Ramos (cell line): Measurements from ENCODE around the gene FAM186B.

Experiments used
- in situ Hi-C: fragments of 300-500 bp; cut with MboI; formaldehyde crosslinking; loops from one replicate; pipeline ENCODE4 v1.14.3; 2022; ENCODE audit warnings: low sequenced_read_pairs; ENCODE audit not compliant: unreplicated experiment

The FAM186B gene

DNA sequence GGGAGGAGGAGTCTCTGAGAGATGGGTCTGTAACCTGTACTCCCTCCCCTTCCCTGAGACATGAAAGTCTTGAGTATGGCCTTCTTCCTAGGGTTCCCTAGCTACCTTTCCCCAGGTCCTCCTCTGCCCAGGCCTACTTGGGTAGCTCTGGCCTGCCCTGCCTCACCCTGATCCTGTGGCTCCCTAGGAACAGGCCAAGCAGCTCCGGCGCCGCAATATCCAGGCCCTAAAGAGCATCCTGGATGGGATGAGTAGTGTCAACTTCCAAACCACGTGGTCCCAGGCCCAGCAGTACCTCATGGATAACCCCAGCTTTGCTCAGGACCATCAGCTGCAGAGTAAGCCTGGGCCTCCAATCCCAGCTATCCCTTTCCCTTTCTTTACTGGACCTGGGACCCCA is 30.2 kb upstream of the FAM186B start:
- in situ Hi-C loops = no loop called here

DNA sequence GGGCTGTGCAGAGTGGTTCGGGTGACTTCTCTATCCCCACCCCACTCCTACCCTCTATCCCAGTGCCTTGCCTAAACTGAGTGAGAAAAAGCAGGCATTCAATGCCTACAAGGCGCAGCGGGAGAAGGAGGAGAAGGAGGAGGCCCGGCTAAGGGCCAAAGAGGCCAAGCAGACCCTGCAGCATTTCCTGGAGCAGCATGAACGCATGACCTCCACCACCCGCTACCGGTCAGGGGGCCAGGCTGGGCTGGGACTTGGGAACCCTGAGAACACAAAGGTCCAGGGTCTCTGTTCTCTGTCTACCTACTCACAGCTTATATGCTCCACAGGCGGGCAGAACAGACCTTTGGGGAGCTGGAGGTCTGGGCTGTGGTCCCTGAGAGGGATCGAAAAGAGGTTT is 29.6 kb upstream of the FAM186B start:
- in situ Hi-C loops = no loop called here

DNA sequence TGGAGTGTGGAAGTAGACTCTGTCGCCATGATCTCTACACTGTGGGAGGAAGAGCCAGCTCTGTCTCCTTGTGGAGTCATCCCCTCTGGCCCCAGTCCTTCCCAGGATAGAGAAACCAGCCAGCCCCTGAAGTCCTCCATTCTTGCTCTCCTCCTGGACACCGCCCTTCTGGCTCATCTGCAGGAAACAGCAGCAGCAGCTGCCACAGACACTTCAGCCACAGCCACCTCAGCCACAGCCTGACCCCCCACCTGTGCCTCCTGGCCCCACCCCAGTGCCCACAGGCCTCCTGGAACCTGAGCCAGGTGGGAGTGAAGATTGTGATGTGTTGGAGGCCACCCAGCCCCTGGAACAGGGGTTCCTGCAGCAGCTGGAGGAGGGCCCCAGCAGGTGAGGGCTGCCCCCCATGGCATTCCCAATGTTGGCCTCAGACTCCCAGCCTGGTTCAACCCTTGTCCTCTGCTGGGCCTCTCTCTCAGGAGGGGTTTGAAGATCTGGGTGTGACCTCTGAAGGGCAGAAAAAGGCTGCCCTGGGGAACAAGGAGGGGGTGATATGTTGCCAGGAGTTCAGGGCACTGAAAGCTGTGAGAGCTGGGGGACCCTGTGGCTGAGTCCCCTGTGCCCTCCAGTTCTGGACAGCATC is 28.4 kb upstream of the FAM186B start:
- in situ Hi-C loops = no loop called here

DNA sequence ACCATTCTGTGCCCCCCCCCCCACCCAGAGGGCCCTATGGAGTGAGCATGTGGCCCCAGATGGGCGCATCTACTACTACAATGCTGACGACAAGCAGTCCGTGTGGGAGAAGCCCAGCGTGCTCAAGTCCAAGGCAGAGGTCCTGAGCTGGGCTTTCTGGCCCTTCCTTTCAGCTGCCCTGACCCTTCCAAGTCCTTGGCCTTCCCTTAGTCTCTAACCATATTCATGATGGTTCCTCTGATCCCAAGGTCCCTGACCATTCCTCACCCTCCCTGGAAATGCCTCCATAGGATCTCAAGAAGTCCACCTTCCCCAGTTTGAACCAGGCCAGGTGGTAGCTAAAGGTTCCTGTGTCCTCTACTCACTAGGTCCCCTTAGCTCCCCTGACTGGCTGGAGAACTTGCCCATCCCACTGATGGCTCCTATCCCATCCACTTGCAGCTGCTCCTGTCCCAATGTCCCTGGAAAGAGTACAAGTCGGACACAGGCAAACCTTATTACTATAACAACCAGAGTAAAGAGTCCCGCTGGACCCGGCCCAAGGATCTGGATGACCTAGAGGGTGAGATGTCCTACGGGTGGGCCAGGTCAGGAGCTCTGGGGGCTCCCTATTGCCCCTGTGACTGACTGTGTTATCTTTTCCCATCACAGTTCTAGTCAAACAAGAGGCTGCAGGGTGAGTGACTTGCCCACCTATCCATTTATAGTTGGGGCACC is 27.7 kb upstream of the FAM186B start:
- in situ Hi-C loops = no loop called here

DNA sequence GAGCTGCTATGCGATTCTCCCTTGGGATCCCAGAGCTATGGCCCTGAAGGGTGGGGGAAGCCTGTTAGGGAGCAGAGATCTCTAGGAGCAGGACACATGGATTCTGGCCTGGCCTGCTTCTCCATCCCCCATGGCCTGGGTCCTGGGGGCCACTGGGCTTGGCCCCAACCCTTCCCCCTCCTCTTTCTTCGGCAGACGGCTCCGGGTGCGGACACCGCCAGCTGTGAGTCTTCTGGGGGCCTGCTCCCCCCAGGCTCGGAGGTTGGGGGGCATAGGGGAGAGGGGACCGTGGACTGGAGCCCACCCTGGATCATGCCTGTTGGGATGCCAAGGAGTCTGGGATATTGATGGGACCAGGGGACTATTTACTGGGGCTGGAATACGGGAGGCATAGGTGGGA is 27.0 kb upstream of the FAM186B start:
- in situ Hi-C loops = no loop called here

DNA sequence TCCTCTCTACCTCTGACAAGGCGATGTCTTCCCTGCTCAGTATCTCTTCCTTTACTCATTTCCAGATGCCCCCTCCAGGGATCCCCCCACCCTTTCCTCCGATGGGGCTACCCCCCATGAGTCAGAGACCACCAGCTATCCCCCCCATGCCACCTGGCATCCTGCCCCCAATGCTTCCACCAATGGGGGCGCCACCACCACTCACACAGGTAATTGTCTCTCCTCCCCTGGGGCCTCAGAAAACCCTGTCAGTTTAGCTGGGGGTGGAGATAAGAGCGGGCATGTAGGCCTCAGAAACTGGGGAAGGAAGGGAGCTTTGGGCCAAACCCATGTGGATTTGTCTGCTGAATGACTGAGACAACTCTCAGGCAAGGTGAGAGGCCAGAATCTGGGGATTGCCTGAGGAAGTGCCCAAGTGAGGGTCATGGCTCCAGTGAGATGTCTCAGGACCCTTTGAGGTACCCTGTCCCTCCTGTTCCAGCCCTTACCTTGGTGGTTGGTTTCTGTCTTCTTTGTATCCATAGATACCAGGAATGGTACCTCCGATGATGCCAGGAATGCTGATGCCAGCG is 26.0 kb upstream of the FAM186B start:
- in situ Hi-C loops = no loop called here

DNA sequence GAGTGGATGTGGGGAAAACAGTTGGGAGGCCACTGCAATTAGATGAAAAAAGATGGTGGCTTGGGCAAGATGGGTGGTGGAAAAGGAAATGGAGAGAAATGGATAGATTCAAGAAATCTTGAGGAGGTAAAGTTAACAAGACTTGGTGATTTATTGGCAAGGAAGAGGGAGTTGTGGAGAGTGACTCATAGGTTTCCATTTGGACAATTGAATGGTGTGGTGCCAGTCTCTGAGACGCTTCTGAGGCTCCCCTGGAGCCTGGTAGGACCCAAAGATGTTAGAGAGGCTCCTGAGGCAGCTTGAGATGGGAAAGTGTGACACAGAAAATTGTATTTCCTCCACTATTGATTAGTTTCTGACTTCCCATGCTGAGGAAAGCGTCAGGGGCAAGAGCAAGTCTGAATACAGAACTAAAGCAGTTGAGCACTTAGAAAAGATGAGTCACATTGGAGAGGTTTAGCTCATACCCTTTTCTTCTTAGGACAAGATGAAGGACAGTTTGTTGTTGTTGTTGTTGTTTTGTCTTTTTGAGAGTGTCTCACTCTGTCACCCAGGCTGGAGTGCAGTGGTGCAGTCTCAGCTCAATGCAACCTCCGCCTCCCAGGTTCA is 22.4 kb upstream of the FAM186B start:
- in situ Hi-C loops = no loop called here

DNA sequence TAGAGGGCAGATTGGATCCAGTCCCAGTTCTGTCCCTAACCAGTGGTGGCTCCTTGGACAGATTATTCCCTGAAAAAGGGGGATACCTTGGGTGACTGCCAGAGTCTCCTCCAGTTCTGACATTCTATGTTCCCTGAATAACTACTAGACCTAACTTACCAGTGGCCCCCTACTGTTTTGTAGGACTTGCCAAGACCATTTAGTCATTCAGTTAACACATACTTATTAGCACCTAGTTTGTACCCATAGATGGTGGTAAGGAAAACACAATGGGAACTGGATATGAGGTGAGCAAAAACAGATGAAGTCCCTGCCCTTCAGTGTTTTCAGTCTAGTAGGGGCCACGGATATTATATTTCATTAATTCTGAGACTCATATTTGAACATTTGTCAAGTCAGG is 21.4 kb upstream of the FAM186B start:
- in situ Hi-C loops = no loop called here

DNA sequence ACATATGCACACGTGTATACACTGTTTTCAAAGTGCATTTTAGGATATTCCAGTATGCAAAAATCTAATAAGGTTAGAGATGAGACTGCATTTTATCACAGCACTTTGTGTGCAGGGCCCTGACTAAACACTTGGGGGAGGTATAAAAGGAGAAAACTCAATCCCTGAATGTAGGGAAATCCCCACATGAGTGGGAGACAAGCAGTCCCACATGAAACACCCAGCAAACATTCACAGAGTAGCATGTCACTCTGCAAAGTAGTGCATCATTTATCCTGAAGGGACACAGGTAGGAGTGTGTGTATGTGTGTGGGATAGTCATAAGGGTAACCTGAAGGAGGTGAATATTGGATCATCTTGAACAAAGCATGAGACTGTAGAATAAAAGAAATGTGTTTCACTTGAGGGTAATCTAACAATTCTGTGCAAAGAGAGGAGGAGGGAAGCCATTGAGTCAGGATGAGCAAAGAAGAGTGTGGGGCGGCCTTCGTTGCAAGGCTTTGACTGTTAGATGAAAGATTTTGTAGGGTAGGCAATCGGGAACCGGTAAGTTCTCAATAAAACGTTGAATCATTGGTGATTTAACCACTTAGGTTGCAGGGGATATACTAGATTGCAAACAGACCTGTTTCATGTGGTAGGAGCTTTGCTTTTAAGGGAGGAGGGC is 20.9 kb upstream of the FAM186B start:
- in situ Hi-C loops = no loop called here

DNA sequence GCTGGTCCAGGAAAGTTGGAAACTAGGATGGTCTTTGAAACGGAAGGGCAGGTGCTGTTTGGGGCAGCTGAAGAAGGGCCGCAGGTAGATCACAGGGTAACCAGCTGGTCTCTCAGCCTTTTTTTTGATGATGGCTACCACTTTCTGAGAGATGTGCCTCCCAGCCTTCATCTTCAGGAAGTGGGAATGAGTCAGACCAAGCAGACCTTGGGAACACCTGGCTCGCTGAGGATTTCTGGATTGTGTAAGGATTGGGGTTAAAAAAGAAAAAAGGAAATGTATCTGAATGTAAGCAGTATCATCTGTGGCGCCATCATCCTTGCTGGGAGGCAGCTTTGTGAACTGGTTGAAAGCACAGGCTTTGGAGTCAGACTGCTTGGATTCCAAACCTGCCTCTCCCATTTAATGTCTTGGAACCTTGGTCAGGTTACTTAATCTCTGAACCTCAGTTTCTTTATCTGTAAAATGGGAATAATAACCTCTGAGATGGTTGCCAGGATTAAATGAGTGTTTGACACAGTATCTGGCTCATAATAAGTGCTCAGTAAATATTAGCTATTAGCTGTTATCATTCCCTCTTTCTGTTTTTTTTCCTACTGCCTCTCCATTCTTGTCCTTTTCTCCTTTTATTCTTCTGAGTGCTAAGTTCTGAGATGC is 19.6 kb upstream of the FAM186B start:
- in situ Hi-C loops = no loop called here

DNA sequence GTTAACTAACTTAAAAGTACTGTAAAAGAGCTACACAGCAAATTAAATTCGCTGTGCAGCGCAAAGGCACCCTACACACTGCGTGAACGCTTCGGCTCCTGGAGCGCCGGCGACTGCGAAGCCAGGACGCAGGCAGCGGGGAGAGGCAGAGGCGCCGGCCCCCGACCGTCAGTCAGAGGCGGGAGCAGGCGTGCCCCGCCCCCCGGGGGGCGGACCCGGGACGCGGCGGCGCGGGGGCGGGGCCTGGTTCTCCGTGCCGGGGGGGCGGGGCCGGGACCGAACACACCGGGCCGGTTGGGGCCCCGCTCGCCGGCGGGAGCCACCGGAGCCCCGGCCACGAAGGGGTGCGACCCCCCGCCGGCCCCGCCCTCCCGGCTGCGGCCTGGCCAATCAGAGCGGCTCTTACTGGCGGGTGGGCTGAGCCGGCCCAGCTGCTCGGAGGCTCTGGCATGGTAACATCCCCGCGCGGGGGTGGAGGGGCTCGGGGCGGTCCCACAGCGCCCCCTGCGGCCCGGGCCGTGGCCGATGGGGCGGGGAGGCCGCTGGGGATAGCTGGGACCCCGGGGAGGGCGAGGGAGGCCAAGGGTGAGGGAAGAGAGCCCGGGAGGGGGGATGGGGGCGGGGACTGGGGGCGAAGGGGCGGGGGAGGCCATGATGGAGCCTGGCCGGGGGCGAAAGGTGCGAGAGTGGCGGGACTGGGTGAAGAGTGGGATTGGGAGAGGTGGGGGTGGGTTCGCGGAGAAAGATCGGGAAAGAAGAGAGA is 17.9 kb upstream of the FAM186B start, which contains the start of gene PRPF40B:
Gene PRPF40B, plus strand, starts transcription at position 420 of the 763 bp plus-strand sequence. Its CDS starts 30 bp downstream, at position 450.
- in situ Hi-C loops = no loop called here

DNA sequence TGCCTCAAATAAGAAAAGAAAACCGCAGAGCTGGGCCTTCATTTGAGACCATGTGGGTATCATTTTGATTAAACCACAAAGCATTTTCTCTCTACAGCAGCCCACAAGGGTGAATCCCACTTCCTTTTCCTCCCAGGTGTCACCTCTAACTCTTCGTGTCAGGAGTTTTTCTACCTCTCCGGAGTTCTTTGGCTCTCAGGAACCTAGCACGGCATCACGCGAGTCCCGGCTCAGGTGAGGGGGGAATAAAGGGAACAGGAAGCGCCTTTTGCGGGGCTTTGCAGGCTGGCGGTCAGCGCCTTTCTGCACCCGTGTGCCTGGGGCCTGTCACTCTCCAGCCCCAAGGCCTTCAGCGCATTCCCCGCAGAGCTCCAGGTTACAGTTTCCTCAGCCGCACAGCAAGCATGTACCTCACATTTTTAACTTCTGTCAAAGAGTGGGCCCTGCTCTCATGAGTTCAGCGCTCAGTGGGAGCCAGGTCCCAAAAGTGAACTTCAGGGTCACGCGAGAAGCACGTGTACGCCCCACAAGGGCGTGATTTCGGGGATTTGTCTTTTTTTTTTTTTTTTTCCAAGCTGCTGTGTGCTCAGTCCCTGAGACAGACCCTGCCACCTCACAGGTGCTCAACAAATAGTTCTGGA is 17.2 kb upstream of the FAM186B start:
- in situ Hi-C loops = no loop called here

DNA sequence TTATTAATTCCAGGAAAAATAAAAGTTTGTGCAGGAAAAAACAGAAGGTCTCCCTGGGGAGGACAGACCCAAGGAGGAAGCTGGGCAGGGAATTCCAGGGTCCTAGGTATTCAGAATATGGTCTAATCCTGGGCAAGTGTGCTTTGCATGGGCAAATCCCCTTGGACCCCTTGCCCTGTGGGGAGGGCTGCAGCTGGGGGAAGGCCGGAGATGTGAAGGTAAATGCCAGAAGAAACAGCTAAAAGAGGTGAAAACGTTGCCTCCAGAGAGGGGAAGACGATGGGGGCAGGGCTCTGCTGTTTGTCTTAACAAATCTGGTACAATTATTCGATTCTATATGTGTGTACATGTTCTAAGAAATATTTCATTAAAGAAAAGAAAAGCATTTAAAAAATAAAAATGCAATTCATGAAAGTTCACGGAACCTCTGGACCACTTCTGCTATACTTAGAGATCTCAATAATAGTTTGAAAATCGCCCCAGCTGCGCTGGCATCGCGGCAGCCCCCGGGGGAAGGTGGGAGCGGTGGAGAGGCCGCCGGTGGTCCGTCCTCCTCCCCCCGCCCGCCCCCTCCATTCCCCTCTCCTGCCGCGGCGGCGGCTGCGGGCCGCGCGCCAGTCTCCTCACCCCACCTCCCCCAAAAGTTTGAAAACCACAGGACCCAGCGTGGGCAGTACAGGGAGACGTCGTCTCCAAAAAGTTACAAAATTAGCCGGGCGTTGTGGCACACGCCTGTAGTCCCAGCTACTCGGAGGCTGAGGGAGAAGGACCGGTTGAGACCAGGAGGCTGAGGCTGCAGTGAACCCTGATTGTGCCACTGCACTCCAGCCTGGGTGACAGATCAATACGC is 16.4 kb upstream of the FAM186B start:
- in situ Hi-C loops = no loop called here

DNA sequence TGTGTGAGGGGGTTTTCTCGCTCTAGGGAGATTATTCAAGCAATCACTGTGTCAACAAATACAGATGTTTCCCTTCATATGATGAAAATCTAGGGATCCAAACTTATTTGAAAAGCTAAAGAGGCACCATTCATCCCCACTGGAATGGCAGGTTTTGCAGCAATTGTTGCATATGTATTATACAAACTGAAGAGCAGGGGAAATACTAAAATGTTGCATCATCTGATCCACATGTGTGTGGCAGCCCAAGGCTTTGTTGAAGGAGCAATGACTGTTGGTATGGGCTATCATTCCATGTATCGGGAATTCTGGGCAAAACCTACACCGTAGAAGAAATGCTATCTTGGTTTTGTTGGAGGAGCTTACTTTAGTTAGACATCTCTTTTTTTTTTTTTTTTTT is 13.8 kb upstream of the FAM186B start:
- in situ Hi-C loops = no loop called here

DNA sequence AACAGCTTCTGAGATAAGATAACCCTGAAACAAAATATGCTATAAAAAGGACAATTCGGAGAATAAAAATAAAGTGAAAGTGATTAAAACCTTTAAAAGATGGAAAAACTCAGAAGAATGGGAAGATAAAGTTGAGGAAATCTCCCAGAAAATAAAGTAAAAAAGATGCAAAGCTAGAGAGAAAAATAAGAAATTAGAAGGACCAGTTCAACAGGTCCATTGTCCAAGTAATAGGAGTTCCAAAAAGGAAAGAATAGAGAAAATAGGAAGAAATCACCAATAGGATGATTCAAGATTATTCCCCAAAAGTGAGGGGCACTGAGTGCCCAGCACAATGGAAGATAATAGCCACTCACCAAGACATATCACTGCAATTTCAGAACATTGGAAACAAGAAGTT is 13.1 kb upstream of the FAM186B start:
- in situ Hi-C loops = no loop called here

DNA sequence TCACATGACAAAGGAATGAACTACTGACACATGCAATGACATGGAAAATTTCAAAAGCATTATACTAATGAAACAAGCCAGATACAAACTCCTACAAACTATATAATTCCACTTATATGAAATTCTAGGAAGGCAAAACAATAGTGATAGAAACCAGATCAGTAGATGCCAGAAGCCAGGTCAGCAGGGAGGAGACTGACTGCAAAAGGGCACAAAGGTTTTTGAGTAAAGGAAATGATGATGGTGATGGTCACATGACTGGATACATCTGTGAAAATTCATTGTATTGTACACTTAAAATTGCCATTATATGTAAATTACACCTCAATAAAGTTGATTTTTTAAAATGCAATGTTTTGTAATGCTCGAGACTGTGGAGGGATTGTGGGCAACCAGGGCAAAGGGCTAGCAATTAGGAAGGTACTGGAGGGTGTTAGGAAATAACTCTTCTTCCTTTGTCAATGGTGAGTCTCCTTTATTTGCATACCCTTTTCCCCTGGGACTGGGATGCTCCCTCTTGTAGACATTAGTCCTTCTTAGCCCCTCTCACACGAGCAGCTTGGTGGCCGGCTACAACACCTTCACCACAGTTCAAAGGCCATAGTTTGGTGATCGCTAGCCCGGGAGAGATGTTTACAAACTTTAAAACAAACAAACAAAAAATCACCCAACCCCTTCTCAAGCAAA is 11.2 kb upstream of the FAM186B start:
- in situ Hi-C loops = no loop called here

DNA sequence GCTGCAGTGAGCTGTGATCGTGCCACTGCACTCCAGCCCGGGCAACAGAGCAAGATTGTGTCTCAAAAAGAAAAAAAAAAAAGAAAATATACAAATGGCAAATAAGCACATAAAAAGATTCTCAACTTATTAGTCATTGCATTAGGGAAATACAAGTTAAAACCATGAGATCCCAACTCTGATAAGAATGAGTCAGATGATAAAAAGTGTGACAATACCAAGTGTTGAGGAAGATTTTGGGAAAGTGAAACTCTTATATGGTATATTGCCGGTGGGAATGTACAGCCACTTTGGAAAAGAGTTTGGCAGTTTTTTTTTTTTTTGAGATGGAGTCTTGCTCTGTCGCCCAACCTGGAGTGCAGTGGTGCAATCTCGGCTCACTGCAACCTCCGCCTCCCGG is 10.3 kb upstream of the FAM186B start:
- in situ Hi-C loops = no loop called here

DNA sequence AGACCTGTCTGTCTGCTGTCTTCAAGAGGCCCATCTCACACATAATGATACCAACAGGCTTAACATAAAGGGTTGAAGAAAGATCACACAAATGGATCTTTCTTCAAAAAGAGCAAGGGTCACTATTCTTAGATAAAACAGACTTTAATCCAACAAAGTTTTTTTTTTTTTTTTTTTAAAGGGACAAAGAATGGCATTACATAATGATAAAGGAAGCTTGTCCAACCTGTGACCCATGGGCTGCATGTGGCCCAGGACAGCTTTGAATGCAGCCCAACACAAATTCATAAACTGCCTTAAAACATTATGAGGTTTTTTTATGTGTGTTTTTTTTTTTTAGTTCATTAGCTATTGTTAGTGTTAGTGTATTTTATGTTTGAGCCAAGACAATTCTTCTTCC is 6.8 kb upstream of the FAM186B start:
- in situ Hi-C loops = no loop called here
